MM.1S (cell line): Measurements from ENCODE around the gene CNNM3.

Experiments used
- DNase-seq: peaks from one replicate; pipeline ENCODE4 v3.0.0-alpha.2; 2015
- H2AFZ ChIP-seq: fragments of 300-600 bp; sonication (generic); 2 replicates; pipeline ENCODE4 v1.6.0; 2016; ENCODE audit warnings: antibody characterized with exemption, low read length
- H3F3A ChIP-seq: fragments of 300-600 bp; sonication (generic); 2 replicates; pipeline ENCODE4 v1.6.1; 2016; ENCODE audit warnings: mild to moderate bottlenecking, antibody characterized with exemption, low read length, moderate library complexity, mixed read lengths; ENCODE audit not compliant: insufficient read depth
- H3K27ac ChIP-seq: fragments of 300-600 bp; sonication (generic); 2 replicates; pipeline ENCODE4 v1.5.1; 2016; ENCODE audit warnings: mild to moderate bottlenecking, low read length
- H3K27me3 ChIP-seq: fragments of 300-600 bp; sonication (generic); replicated peaks from 2 replicates; pipeline ENCODE4 v1.6.0; 2016; ENCODE audit warnings: low read length; ENCODE audit not compliant: insufficient read depth
- H3K36me3 ChIP-seq: fragments of 300-600 bp; sonication (generic); replicated peaks from 2 replicates; pipeline ENCODE4 v1.6.1; 2016; ENCODE audit warnings: mild to moderate bottlenecking, low read length, mixed read lengths; ENCODE audit not compliant: insufficient read depth
- H3K4me1 ChIP-seq: fragments of 300-600 bp; sonication (generic); 2 replicates; pipeline ENCODE4 v1.6.1; 2016; ENCODE audit warnings: low read length, mixed read lengths
- H3K4me2 ChIP-seq: fragments of 300-600 bp; sonication (generic); 2 replicates; pipeline ENCODE4 v1.6.0; 2016; ENCODE audit warnings: low read depth, low read length
- H3K4me3 ChIP-seq: fragments of 300-600 bp; sonication (generic); 2 replicates; pipeline ENCODE4 v1.5.1; 2016; ENCODE audit warnings: low read length, mixed read lengths
- H3K79me2 ChIP-seq: fragments of 300-600 bp; sonication (generic); 2 replicates; pipeline ENCODE4 v1.6.1; 2016; ENCODE audit warnings: mixed run types, low read length, mixed read lengths
- H3K9ac ChIP-seq: fragments of 300-600 bp; sonication (generic); 2 replicates; pipeline ENCODE4 v1.6.1; 2016; ENCODE audit warnings: low read length, mixed read lengths
- H3K9me2 ChIP-seq: fragments of 300-600 bp; sonication (generic); replicated peaks from 2 replicates; pipeline ENCODE4 v1.6.1; 2016; ENCODE audit warnings: mild to moderate bottlenecking, low read length, mixed read lengths; ENCODE audit not compliant: insufficient read depth
- H3K9me3 ChIP-seq: fragments of 300-600 bp; sonication (generic); replicated peaks from 2 replicates; pipeline ENCODE4 v1.6.1; 2016; ENCODE audit warnings: mild to moderate bottlenecking, low read length, mixed read lengths; ENCODE audit not compliant: insufficient read depth
- H4K20me1 ChIP-seq: fragments of 300-600 bp; sonication (generic); 2 replicates; pipeline ENCODE4 v1.6.1; 2016; ENCODE audit warnings: mild to moderate bottlenecking, low read length, moderate library complexity, mixed read lengths; ENCODE audit not compliant: insufficient read depth
- CTCF ChIP-seq: fragments of 300-600 bp; sonication (generic); IDR thresholded peaks from 2 replicates; pipeline ENCODE4 v1.5.1; 2016; ENCODE audit warnings: antibody characterized with exemption, low read length, mixed read lengths
- EZH2 ChIP-seq: fragments of 300-600 bp; sonication (generic); optimal IDR thresholded peaks from 2 replicates; pipeline ENCODE3; 2017; ENCODE audit warnings: low read depth, mild to moderate bottlenecking, antibody characterized with exemption, low read length, mixed read lengths
- EZH2phosphoT487 ChIP-seq: fragments of 300-600 bp; sonication (generic); IDR thresholded peaks from 2 replicates; pipeline ENCODE4 v1.6.1; 2018; ENCODE audit warnings: antibody characterized with exemption, low read length

Gene CNNM3

GRCh38 chr2:96807127-96807471 lies 9.0 kb upstream of the CNNM3 start:
- H3K4me3 ChIP-seq: no peak overlapping the region
- no peaks in the 10 kb centered on the region for H3K4me1 ChIP-seq
- no peak overlapping the region for H3K9ac ChIP-seq
- no peak for TF ChIP-seq EZH2phosphoT487
- no peak for TF ChIP-seq EZH2
- TF ChIP-seq CTCF: no peak
- no peaks in the 10 kb centered on the region for H3K9me2 ChIP-seq
- no peaks in the 10 kb centered on the region for H3K36me3 ChIP-seq
- H4K20me1 ChIP-seq: no peaks in the 10 kb centered on the region
- H3F3A ChIP-seq: no peaks in the 10 kb centered on the region
- H3K27me3 ChIP-seq: no peaks in the 10 kb centered on the region
- no peaks in the 10 kb centered on the region for H3K79me2 ChIP-seq
- DNase-seq: no peak
- H3K4me2 ChIP-seq: no peak overlapping the region
- H3K9me3 ChIP-seq: no peaks in the 10 kb centered on the region
- H2AFZ ChIP-seq: no peak overlapping the region
- no peak overlapping the region for H3K27ac ChIP-seq

DNA sequence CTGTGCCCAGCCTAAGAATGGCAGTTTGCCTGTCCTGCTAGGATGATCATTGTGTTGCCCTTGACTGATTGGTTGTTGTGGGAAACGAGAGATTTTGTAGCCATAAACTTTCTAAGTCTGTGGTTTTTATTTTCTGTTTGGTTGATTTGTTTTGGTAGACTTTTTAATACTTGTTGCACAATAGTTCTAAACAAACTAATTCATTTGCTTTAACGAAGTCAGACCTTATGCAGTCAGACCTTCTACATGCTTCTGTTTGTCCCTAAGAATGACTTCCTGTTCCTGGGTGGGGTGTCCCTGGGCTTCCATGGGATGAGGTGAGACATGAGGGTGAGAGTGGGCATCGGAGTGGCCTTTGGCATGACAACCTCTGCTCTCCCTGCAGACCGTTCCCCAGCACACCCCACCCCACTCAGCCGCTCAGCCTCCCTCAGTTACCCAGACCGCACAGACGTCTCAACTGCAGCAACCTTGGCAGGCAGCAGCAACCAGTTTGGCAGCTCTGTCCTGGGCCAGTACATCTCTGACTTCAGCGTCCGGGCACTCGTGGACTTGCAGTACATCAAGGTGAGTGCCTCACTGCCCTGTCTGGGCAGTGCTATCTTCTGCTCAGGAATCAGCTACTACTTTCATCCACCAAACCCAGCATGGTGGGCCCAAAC lies 7.8 kb upstream of the CNNM3 start:
- Histone ChIP-seq H3K4me1 (no peaks in the 10 kb centered on the region), H3K9me2 (no peaks in the 10 kb centered on the region), H3K4me2 (no peak overlapping the region), H3K36me3 (no peaks in the 10 kb centered on the region), H3K4me3 (no peak overlapping the region), H3K9me3 (no peaks in the 10 kb centered on the region), H3K9ac (no peak overlapping the region), H3K27me3 (no peaks in the 10 kb centered on the region), H3F3A (no peaks in the 10 kb centered on the region), H3K27ac (no peak overlapping the region), H4K20me1 (no peaks in the 10 kb centered on the region), H2AFZ (no peak overlapping the region), H3K79me2 (no peaks in the 10 kb centered on the region)
- no peak for DNase-seq
- TF ChIP-seq EZH2phosphoT487 (no peak), CTCF (no peak), EZH2 (no peak)

- H2AFZ ChIP-seq: no peak overlapping the region
- no peak overlapping the region for H3K4me3 ChIP-seq
- no peak overlapping the region for H3K4me2 ChIP-seq
- no peaks in the 10 kb centered on the region for H3K9me2 ChIP-seq
- no peak overlapping the region for H3K9ac ChIP-seq
- H3K27ac ChIP-seq: no peak overlapping the region
- H3F3A ChIP-seq: no peaks in the 10 kb centered on the region
- H4K20me1 ChIP-seq: no peaks in the 10 kb centered on the region
- H3K36me3 ChIP-seq: no peaks in the 10 kb centered on the region
- no peaks in the 10 kb centered on the region for H3K27me3 ChIP-seq
- no peaks in the 10 kb centered on the region for H3K9me3 ChIP-seq
- H3K4me1 ChIP-seq: no peaks in the 10 kb centered on the region
- H3K79me2 ChIP-seq: no peaks in the 10 kb centered on the region
- no peak for DNase-seq
- TF ChIP-seq EZH2phosphoT487 (no peak), EZH2 (no peak), CTCF (no peak)
These were observed 6.7 kb upstream of the CNNM3 start for GRCh38 chr2:96809216-96809882.
